OCI-LY1 (cell line): ENCODE measurements around the gene PSMD3.
A peak's percentile ranks its signal among the peaks of the same experiment; 100 is the strongest.

ENCODE experiments used
- H2AFZ ChIP-seq: fragments of 200-600 bp; sonication (generic), shearing (Covaris generic); 2 replicates; pipeline ENCODE4 v1.6.0; 2014; ENCODE audit warnings: antibody characterized with exemption, mild to moderate bottlenecking, low read length
- H3F3A ChIP-seq: fragments of 200-600 bp; sonication (generic), shearing (Covaris generic); 2 replicates; pipeline ENCODE4 v1.6.0; 2014; ENCODE audit warnings: mild to moderate bottlenecking, antibody characterized with exemption, low read length, moderate library complexity; ENCODE audit not compliant: insufficient read depth
- H3K27ac ChIP-seq: fragments of 200-600 bp; sonication (generic); 2 replicates; pipeline ENCODE4 v1.5.1; 2014; ENCODE audit warnings: low read length, mixed run types, mild to moderate bottlenecking, low read depth; ENCODE audit not compliant: poor library complexity, severe bottlenecking
- H3K27me3 ChIP-seq: fragments of 200-600 bp; sonication (generic); 2 replicates; pipeline ENCODE4 v1.6.0; 2014; ENCODE audit warnings: antibody characterized with exemption, mild to moderate bottlenecking, low read length, moderate library complexity; ENCODE audit not compliant: insufficient read depth
- H3K36me3 ChIP-seq: fragments of 200-600 bp; sonication (generic); 2 replicates; pipeline ENCODE4 v1.6.1; 2014; ENCODE audit warnings: mild to moderate bottlenecking, antibody characterized with exemption, low read length, moderate library complexity, mixed read lengths; ENCODE audit not compliant: insufficient read depth
- H3K4me1 ChIP-seq: fragments of 200-600 bp; sonication (generic); 2 replicates; pipeline ENCODE4 v1.5.1; 2014; ENCODE audit warnings: mild to moderate bottlenecking, low read length, moderate library complexity; ENCODE audit not compliant: insufficient read depth, severe bottlenecking
- H3K4me2 ChIP-seq: fragments of 200-600 bp; sonication (generic), shearing (Covaris generic); 2 replicates; pipeline ENCODE4 v1.6.1; 2014; ENCODE audit warnings: low read length
- H3K4me3 ChIP-seq: fragments of 200-600 bp; sonication (generic); 2 replicates; pipeline ENCODE4 v1.5.1; 2014; ENCODE audit warnings: low read length, low read depth, mild to moderate bottlenecking, mixed read lengths; ENCODE audit not compliant: poor library complexity, severe bottlenecking
- H3K79me2 ChIP-seq: fragments of 200-600 bp; shearing (Covaris generic); 2 replicates; pipeline ENCODE4 v1.6.1; 2016; ENCODE audit warnings: mixed run types, low read length, mixed read lengths; ENCODE audit not compliant: insufficient read depth
- H3K9ac ChIP-seq: fragments of 200-600 bp; sonication (generic), shearing (Covaris generic); 2 replicates; pipeline ENCODE4 v1.6.1; 2014; ENCODE audit warnings: mild to moderate bottlenecking, low read length, mixed read lengths
- H3K9me2 ChIP-seq: fragments of 200-600 bp; sonication (generic), shearing (Covaris generic); 2 replicates; pipeline ENCODE4 v1.6.1; 2014; ENCODE audit warnings: low read depth, mild to moderate bottlenecking, low read length, mixed read lengths
- H3K9me3 ChIP-seq: fragments of 200-600 bp; shearing (Covaris generic); 2 replicates; pipeline ENCODE4 v1.6.1; 2014; ENCODE audit warnings: low read length, mixed read lengths
- H4K20me1 ChIP-seq: fragments of 200-600 bp; sonication (generic), shearing (Covaris generic); 2 replicates; pipeline ENCODE4 v1.6.0; 2016; ENCODE audit warnings: mild to moderate bottlenecking, low read length; ENCODE audit not compliant: insufficient read depth
- CTCF ChIP-seq: fragments of 200-600 bp; sonication (generic), shearing (Covaris generic); IDR thresholded peaks from 2 replicates; pipeline ENCODE4 v1.5.1; 2017; ENCODE audit warnings: mild to moderate bottlenecking, antibody characterized with exemption, low read length, moderate library complexity, mixed read lengths
- EZH2 ChIP-seq: fragments of 200-600 bp; sonication (generic), shearing (Covaris generic); IDR thresholded peaks from 2 replicates; pipeline ENCODE4 v1.8.0; 2017; ENCODE audit warnings: borderline replicate concordance, mixed run types, mild to moderate bottlenecking, antibody characterized with exemption, low read length, moderate library complexity, mixed read lengths

The PSMD3 gene

GRCh38 chr17:39980351-39981206 is at the start of gene PSMD3:
Gene PSMD3 (plus strand): TSS chr17:39980807. CDS start chr17:39980971, 164 bp downstream.
- Histone ChIP-seq H3K9me3 (no peaks in the 10 kb centered on the region), H3K4me2 (peak within 1 kb of the TSS; percentile 95), H3K9me2 (no peaks in the 10 kb centered on the region), H3K4me3 (peak within 1 kb of the TSS; percentile 94), H3K36me3 (peaks cover 43% of the 10 kb centered on the region), H4K20me1 (0 out of 2 replicates have a peak, but pooled peaks cover 4% of the 10 kb centered on the region), H3K27ac (peak within 1 kb of the TSS; percentile 28), H3F3A (no peaks in the 10 kb centered on the region), H2AFZ (peak within 1 kb of the TSS; percentile 18; the same call in 1 of the 2 replicates), H3K9ac (peak within 1 kb of the TSS; percentile 93), H3K4me1 (peaks cover 25% of the 10 kb centered on the region), H3K27me3 (no peaks in the 10 kb centered on the region), H3K79me2 (peaks cover 27% of the 10 kb centered on the region)
- TF ChIP-seq CTCF, result peak; percentile 75
- no peak for TF ChIP-seq EZH2

GRCh38 chr17:39933912-39934311 is 46.7 kb upstream of the PSMD3 start:
- Histone ChIP-seq H3K9me3 (no peaks in the 10 kb centered on the region), H3K4me1 (peaks cover 33% of the 10 kb centered on the region), H3K27me3 (no peaks in the 10 kb centered on the region), H3K4me3 (no peak overlapping the region), H2AFZ (no peak overlapping the region), H3K9ac (no peak overlapping the region), H3K4me2 (no peak overlapping the region; the same call in 1 of the 2 replicates), H3K79me2 (no peaks in the 10 kb centered on the region), H3K9me2 (no peaks in the 10 kb centered on the region), H4K20me1 (no peaks in the 10 kb centered on the region), H3F3A (no peaks in the 10 kb centered on the region), H3K36me3 (no peaks in the 10 kb centered on the region), H3K27ac (no peak overlapping the region)
- no peak for TF ChIP-seq CTCF
- no peak for TF ChIP-seq EZH2

- Histone ChIP-seq H3K9ac (no peak overlapping the region), H3K4me2 (no peak overlapping the region), H2AFZ (no peak overlapping the region), H3K36me3 (no peaks in the 10 kb centered on the region), H3F3A (no peaks in the 10 kb centered on the region), H3K27me3 (no peaks in the 10 kb centered on the region), H3K27ac (no peak overlapping the region), H4K20me1 (no peaks in the 10 kb centered on the region), H3K9me3 (no peaks in the 10 kb centered on the region), H3K9me2 (no peaks in the 10 kb centered on the region), H3K4me3 (no peak overlapping the region), H3K4me1 (peaks cover 33% of the 10 kb centered on the region), H3K79me2 (no peaks in the 10 kb centered on the region)
- TF ChIP-seq EZH2, result no peak
Measured at GRCh38 chr17:39934324-39934723, 46.3 kb upstream of the PSMD3 start.

GRCh38 chr17:39935909-39936308 is 44.7 kb upstream of the PSMD3 start:
- no peaks in the 10 kb centered on the region for H3K36me3 ChIP-seq
- H3K79me2 ChIP-seq, result no peaks in the 10 kb centered on the region
- no peaks in the 10 kb centered on the region for H3K9me3 ChIP-seq
- no peaks in the 10 kb centered on the region for H3F3A ChIP-seq
- H3K4me2 ChIP-seq, result no peak overlapping the region
- H3K27me3 ChIP-seq, result no peaks in the 10 kb centered on the region
- H4K20me1 ChIP-seq, result no peaks in the 10 kb centered on the region
- H2AFZ ChIP-seq, result no peak overlapping the region
- no peak overlapping the region for H3K4me3 ChIP-seq
- no peaks in the 10 kb centered on the region for H3K9me2 ChIP-seq
- TF ChIP-seq CTCF (no peak), EZH2 (no peak)
- no peak overlapping the region for H3K27ac ChIP-seq
- peaks cover 40% of the 10 kb centered on the region for H3K4me1 ChIP-seq
- no peak overlapping the region for H3K9ac ChIP-seq
